H9 (cell line): ENCODE measurements around the gene KIF3B. TPM values are rescaled to one million over a fixed set of nuclear protein-coding genes. Genes with fewer than 3 reads are reported as not detected.

Experiments used
- DNase-seq: peaks from one replicate; pipeline ENCODE4 v3.0.0-alpha.2; 2017
- H2AFZ ChIP-seq: one replicate; pipeline ENCODE4 v1.6.1; 2013; ENCODE audit warnings: mild to moderate bottlenecking, low read length, control low read depth, moderate library complexity
- H2AK5ac ChIP-seq: 2 replicates; pipeline ENCODE4 v1.6.1; 2013; ENCODE audit warnings: low read length, control low read depth, mixed read lengths; ENCODE audit not compliant: insufficient read length
- H2BK120ac ChIP-seq: one replicate; pipeline ENCODE4 v1.6.1; 2013; ENCODE audit warnings: low read depth, mild to moderate bottlenecking, low read length, control low read depth, inconsistent platforms; ENCODE audit not compliant: poor library complexity, severe bottlenecking
- H2BK12ac ChIP-seq: 2 replicates; pipeline ENCODE4 v1.6.1; 2013; ENCODE audit warnings: low read length, control low read depth, mixed read lengths, low read depth; ENCODE audit not compliant: insufficient read length
- H2BK15ac ChIP-seq: 2 replicates; pipeline ENCODE4 v1.6.1; 2013; ENCODE audit warnings: low read depth, low read length, control low read depth
- H2BK20ac ChIP-seq: one replicate; pipeline ENCODE4 v1.6.1; 2013; ENCODE audit warnings: low read depth, mild to moderate bottlenecking, low read length, control low read depth, inconsistent platforms; ENCODE audit not compliant: poor library complexity, severe bottlenecking
- H2BK5ac ChIP-seq: 2 replicates; pipeline ENCODE4 v1.6.1; 2013; ENCODE audit warnings: low read length, control low read depth, mixed read lengths; ENCODE audit not compliant: insufficient read length
- H3K14ac ChIP-seq: 2 replicates; pipeline ENCODE4 v1.6.1; 2013; ENCODE audit warnings: low read length, control low read depth; ENCODE audit not compliant: insufficient read depth
- H3K18ac ChIP-seq: 2 replicates; pipeline ENCODE4 v1.6.1; 2013; ENCODE audit warnings: low read depth, mild to moderate bottlenecking, mixed read lengths, low read length, control low read depth; ENCODE audit not compliant: insufficient read length
- H3K23ac ChIP-seq: 2 replicates; pipeline ENCODE4 v1.6.1; 2013; ENCODE audit warnings: low read length, control low read depth, mixed read lengths, low read depth; ENCODE audit not compliant: insufficient read length
- H3K23me2 ChIP-seq: 2 replicates; pipeline ENCODE4 v1.6.1; 2013; ENCODE audit warnings: low read depth, mild to moderate bottlenecking, mixed read lengths, low read length, control low read depth; ENCODE audit not compliant: insufficient read length, poor library complexity, severe bottlenecking
- H3K27ac ChIP-seq: 2 replicates; pipeline ENCODE4 v1.5.1; 2013; ENCODE audit warnings: low read length, control low read depth, mixed read lengths, low read depth; ENCODE audit not compliant: insufficient read length
- H3K27me3 ChIP-seq: 2 replicates; pipeline ENCODE4 v1.6.1; 2013; ENCODE audit warnings: low read length, control low read depth, inconsistent platforms; ENCODE audit not compliant: insufficient read depth
- H3K4ac ChIP-seq: 2 replicates; pipeline ENCODE4 v1.6.1; 2013; ENCODE audit warnings: low read depth, mild to moderate bottlenecking, control low read depth, inconsistent platforms, low read length, moderate library complexity
- H3K4me1 ChIP-seq: 2 replicates; pipeline ENCODE4 v1.6.1; 2013; ENCODE audit warnings: low read length, control low read depth, inconsistent platforms; ENCODE audit not compliant: insufficient read depth
- H3K4me2 ChIP-seq: 2 replicates; pipeline ENCODE4 v1.6.1; 2013; ENCODE audit warnings: low read length, control low read depth, mixed read lengths; ENCODE audit not compliant: insufficient read length, insufficient read depth
- H3K56ac ChIP-seq: 2 replicates; pipeline ENCODE4 v1.6.1; 2013; ENCODE audit warnings: low read depth, mild to moderate bottlenecking, mixed read lengths, low read length, control low read depth; ENCODE audit not compliant: insufficient read length
- H3K79me1 ChIP-seq: 2 replicates; pipeline ENCODE4 v1.6.1; 2013; ENCODE audit warnings: low read depth, mild to moderate bottlenecking, moderate library complexity, low read length, control low read depth, inconsistent platforms; ENCODE audit not compliant: insufficient read depth, poor library complexity, severe bottlenecking
- H3K79me2 ChIP-seq: 2 replicates; pipeline ENCODE4 v1.6.1; 2013; ENCODE audit warnings: low read length, control low read depth, inconsistent platforms; ENCODE audit not compliant: insufficient read depth
- H3K9ac ChIP-seq: 2 replicates; pipeline ENCODE4 v1.6.1; 2013; ENCODE audit warnings: low read length, control low read depth, mixed read lengths; ENCODE audit not compliant: insufficient read length; ENCODE audit errors: extremely low read depth
- H3K9me3 ChIP-seq: one replicate; pipeline ENCODE4 v1.6.1; 2013; ENCODE audit warnings: low read depth, low read length, inconsistent platforms; ENCODE audit not compliant: control insufficient read depth
- H3T11ph ChIP-seq: one replicate; pipeline ENCODE4 v1.6.1; 2013; ENCODE audit warnings: mild to moderate bottlenecking, low read length, control low read depth, inconsistent platforms
- H4K20me1 ChIP-seq: one replicate; pipeline ENCODE4 v1.6.1; 2013; ENCODE audit not compliant: control insufficient read depth, insufficient read length, insufficient read depth
- H4K5ac ChIP-seq: 2 replicates; pipeline ENCODE4 v1.6.1; 2013; ENCODE audit warnings: low read depth, mild to moderate bottlenecking, mixed read lengths, low read length, control low read depth; ENCODE audit not compliant: insufficient read length
- H4K8ac ChIP-seq: replicated peaks from 2 replicates; pipeline ENCODE4 v1.6.1; 2013; ENCODE audit warnings: low read length, control low read depth, mixed read lengths, low read depth; ENCODE audit not compliant: insufficient read length
- H4K91ac ChIP-seq: 2 replicates; pipeline ENCODE4 v1.6.1; 2013; ENCODE audit warnings: low read depth, mild to moderate bottlenecking, moderate library complexity, mixed read lengths, low read length, control low read depth; ENCODE audit not compliant: insufficient read length
- H3K27ac Mint-ChIP-seq, 3 experiments: 2 replicates in 2 of 3; 3 replicates in 1 of 3; pipeline ENCODE4 v1.8.0; 2020 to 2021; ENCODE audit warnings: mixed read lengths in 3 of 3, mild to moderate bottlenecking in 1 of 3, moderate library complexity in 1 of 3
- H3K27me3 Mint-ChIP-seq: 2 replicates; pipeline ENCODE4 v1.8.0; 2021; ENCODE audit warnings: low read depth, mild to moderate bottlenecking, moderate library complexity, mixed read lengths
- H3K36me3 Mint-ChIP-seq, 3 experiments: 2 replicates in 2 of 3; 3 replicates in 1 of 3; pipeline ENCODE4 v1.8.0; 2020 to 2021; ENCODE audit warnings: low read depth in 3 of 3, mixed read lengths in 3 of 3; ENCODE audit not compliant: insufficient read depth in 1 of 3
- H3K4me1 Mint-ChIP-seq, 2 experiments: 2 replicates each; pipeline ENCODE4 v1.8.0; 2020; ENCODE audit warnings: mixed read lengths in 2 of 2
- H3K4me3 Mint-ChIP-seq, 2 experiments: 2 replicates in 1 of 2; 3 replicates in 1 of 2; pipeline ENCODE4 v1.8.0; 2020 to 2021; ENCODE audit warnings: mild to moderate bottlenecking in 2 of 2, mixed read lengths in 2 of 2, moderate library complexity in 1 of 2
- H3K9me3 Mint-ChIP-seq, 2 experiments: 2 replicates in 1 of 2; 3 replicates in 1 of 2; pipeline ENCODE4 v1.8.0; 2020; ENCODE audit warnings: mild to moderate bottlenecking in 2 of 2, mixed read lengths in 2 of 2, moderate library complexity in 1 of 2
- CTCF ChIP-seq: fragments of 200-600 bp; sonication (generic); conservative IDR thresholded peaks from 3 replicates; pipeline ENCODE4 v1.8.0; 2021; ENCODE audit warnings: antibody characterized with exemption, mild to moderate bottlenecking
- WGBS: extraction: QIAGEN DNeasy Blood & Tissue Kit; methylation state at CpG from one replicate; pipeline ENCODE4 v1.1.7; 2013; ENCODE audit warnings: missing lambda C conversion rate, low lambda C conversion rate, mixed read lengths; ENCODE audit not compliant: insufficient read length; ENCODE audit errors: extremely low coverage; 5-methylcytosine and 5-hydroxymethylcytosine counted together
- total RNA-seq: library from RNA; stranded (reverse); gene quantifications from 2 replicates; pipeline ENCODE4 v1.2.1, GENCODE V29; 2021

The KIF3B gene
- total RNA-seq, 1 experiment from 2014 or later: 29.7 TPM

DNA sequence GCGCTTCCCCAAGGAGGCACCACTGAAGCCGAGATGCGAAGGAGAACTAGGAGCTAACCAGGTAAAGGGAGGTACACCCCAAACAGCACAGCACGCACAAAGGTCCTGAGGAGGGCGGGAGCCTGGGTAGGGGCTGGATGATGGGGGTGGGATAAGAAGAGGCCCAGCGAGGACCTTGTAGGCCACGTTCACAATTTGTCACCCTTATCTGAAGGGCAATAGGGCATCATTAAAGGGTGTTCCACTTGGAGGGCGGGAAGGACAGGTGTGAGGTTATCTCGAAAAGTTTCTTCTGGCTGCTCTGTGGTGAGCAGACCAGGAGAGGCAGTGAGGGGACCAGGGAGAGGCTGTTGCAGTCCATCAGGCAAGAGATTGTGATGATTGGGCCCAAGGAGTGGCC is 44.2 kb upstream of the KIF3B start:
- Mint-ChIP-seq H3K9me3 (no peaks in the 10 kb centered on the region), H3K36me3 (peaks cover 34 to 68% (median 65%) of the 10 kb centered on the region in 3 experiments; a peak in 6 of 7 replicates), H3K4me1 (no peaks in the 10 kb centered on the region; a peak in 1 of 4 replicates), H3K27ac (no peak overlapping the region), H3K4me3 (no peak overlapping the region), H3K27me3 (no peaks in the 10 kb centered on the region; the same call in 1 of the 2 replicates)
- H3K27ac ChIP-seq: no peak overlapping the region
- no peaks in the 10 kb centered on the region for H3K79me2 ChIP-seq
- no peak overlapping the region for H3K23ac ChIP-seq
- no peaks in the 10 kb centered on the region for H3K23me2 ChIP-seq
- no peaks in the 10 kb centered on the region for H4K20me1 ChIP-seq
- H2BK5ac ChIP-seq: no peak overlapping the region
- no peak overlapping the region for H4K5ac ChIP-seq
- H3K27me3 ChIP-seq: no peaks in the 10 kb centered on the region
- H3T11ph ChIP-seq: no peak overlapping the region
- H2BK120ac ChIP-seq: no peak overlapping the region
- TF ChIP-seq CTCF: no peak
- H3K4ac ChIP-seq: no peak overlapping the region
- H2BK20ac ChIP-seq: no peak overlapping the region
- no CpG with 5 or more reads among the region's 9 CpGs for WGBS
- H3K9me3 ChIP-seq: no peaks in the 10 kb centered on the region
- H3K9ac ChIP-seq: no peak overlapping the region
- H3K14ac ChIP-seq: no peak overlapping the region
- no peak for DNase-seq
- H3K18ac ChIP-seq: no peak overlapping the region
- no peaks in the 10 kb centered on the region for H3K4me1 ChIP-seq
- no peak overlapping the region for H4K8ac ChIP-seq
- no peak overlapping the region for H2AFZ ChIP-seq
- H4K91ac ChIP-seq: no peak overlapping the region
- no peak overlapping the region for H3K4me2 ChIP-seq
- no peak overlapping the region for H3K56ac ChIP-seq
- no peak overlapping the region for H2AK5ac ChIP-seq
- H2BK15ac ChIP-seq: no peak overlapping the region
- H2BK12ac ChIP-seq: no peak overlapping the region
- H3K79me1 ChIP-seq: no peaks in the 10 kb centered on the region
